ENCODE results near the gene CACNG3.
"Not testable (repeated sequence)": the region's sequence is repeated elsewhere in the genome, so short reads cannot be mapped to it uniquely, and the experiment has no call there.

The CACNG3 gene

GRCh38 chr16:24337013-24337412 lies 80.9 kb downstream of the CACNG3 start:
- no peak for DNase-seq

DNA sequence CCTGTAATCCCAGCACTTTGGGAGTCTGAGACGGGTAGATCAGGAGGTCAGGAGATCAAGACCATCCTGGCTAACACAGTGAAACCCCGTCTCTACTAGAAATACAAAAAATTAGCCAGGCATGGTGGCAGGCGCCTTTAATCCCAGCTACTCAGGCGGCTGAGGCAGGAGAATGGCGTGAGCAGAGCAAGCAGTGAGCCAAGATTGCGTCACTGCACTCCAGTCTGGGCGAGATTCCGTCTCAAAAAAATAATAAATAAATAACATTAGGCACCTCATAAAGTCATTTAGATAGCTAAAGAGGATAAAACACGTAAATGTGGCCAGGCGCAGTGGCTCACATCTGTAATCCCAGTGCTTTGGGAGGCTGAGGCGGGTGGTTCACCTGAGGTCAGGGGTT lies 87.7 kb downstream of the CACNG3 start:
- not testable (repeated sequence) for DNase-seq

DNA sequence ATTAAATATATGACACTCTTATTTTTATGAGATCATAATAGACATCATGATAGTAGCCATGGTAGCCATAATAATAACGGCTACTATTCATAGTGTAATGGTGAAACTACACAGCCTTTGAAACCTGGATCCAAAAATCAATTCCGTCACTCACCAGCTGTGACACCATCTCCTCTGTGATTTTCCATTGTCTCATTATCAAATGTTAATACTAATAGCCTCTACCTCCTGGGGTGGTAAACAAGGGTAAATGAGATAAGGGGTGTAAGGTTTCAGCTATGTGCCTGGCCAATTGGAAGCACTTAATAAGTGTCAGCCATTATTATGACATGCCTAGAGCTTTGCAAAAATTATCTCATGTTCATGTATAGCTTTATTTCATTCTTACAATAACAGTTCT lies 88.6 kb downstream of the CACNG3 start:
- no peak for DNase-seq

GRCh38 chr16:24345704-24346103 lies 89.6 kb downstream of the CACNG3 start:
- DNase-seq = no peak

DNA sequence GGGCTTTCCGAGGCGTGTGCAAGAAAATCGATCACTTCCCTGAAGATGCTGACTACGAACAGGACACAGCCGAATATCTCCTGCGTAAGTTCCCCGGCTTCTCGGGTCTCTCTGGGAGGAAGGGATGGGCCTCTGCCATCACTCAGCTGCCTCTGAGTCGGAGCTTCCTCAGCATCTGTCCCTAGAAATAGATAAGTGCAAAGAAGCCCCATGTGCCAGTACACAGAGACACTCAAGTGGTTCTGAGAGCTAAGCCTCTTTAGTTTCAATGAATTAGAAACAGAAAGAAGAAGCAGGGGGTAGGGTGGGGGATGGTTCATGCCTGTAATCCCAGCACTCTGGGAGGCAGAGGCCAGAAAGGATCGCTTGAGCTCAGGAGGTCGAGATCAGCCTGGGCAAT lies 90.6 kb downstream of the CACNG3 start:
- DNase-seq = no peak

GRCh38 chr16:24347556-24347955 lies 91.4 kb downstream of the CACNG3 start:
- no peak for DNase-seq

DNA sequence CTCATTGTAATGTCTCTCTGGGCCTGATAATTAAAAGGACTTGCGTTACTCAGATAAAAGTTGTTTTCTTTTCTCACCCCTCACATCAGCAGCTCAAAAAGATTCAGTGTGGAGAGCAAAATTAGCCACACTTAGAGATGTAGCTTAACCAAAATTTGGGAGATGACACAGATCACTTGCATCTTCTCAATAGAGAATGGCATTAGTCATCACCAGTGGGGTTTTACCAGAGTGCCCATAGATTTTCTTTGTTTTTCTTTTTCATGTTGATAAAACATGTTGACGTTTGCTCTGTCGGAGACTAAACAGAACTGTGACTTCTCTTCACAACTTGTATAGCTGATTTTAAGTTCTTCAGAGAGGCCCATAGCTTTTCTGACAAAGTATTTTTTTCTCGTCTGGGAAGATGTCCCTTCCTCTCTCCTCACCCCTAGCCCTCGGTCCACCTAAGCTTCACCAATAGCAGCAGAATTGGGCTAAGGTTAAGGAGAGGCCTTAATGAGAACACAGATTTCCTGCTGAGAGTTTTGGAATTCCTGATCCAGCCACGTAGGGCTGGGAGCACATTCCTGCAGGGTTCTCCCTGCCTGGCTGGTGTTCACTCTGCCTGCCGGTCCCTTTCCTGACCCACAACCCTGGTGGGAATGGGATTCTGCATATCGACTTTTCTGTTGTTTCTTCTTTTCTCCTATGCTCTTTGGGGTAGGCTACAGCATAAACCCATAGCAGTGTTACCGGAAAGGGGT lies 92.6 kb downstream of the CACNG3 start:
- no peak for DNase-seq

DNA sequence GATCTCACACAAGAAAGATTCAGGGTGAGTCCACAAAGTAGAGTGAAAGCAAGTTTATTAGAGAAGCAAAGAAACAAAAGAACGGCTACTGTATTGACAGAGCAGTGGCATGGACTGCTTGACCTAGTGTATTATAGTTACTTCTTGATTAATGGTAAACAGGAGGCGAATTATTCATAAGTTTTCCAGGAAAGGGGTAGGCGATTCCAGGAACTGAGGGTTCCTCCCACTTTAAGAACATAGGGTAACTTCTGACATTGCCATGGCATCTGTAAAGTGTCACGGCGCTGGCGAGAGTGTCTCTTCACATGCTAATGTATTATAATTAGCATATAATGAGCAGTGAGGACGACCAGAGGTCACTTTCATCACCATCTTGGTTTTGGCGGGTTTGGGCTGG lies 93.2 kb downstream of the CACNG3 start:
- no peak for DNase-seq

DNA sequence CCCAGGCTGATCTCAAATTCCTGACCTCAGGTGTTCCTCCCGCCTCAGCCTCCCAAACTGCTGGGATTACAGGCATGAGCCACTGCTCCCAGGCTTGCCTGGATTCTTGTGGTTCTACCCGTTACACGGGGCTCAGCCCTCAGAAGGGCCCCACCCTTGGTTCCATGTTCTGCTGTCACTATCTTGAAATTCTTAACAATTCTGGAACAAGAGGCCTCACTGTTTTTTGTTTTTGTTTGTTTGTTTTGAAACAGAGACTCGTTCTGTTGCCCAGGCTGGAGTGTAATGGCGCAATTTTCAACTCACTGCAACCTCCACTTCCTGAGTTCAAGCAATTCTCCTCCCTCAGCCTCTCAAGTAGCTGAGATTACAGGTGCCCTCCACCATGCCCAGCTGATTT lies 96.6 kb downstream of the CACNG3 start:
- DNase-seq = no peak

DNA sequence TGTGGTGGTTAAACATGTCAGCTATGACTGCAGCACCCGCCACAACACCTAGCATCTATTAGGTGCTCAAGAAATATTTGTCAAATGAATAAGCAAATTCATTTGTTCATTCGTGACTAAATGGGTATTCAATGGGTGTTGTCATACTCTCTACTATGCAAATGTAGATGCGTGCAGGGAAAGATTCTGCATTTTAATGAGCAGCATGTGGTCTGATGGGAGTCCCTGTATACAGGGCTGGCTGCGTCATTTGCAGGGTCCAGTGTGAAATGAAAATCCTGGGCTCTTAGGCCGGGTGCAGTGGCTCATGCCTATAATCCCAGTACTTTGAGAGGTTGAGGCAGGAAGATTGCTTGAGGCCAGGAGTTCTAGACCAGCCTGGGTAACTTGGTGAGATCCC lies 97.5 kb downstream of the CACNG3 start:
- no peak for DNase-seq

DNA sequence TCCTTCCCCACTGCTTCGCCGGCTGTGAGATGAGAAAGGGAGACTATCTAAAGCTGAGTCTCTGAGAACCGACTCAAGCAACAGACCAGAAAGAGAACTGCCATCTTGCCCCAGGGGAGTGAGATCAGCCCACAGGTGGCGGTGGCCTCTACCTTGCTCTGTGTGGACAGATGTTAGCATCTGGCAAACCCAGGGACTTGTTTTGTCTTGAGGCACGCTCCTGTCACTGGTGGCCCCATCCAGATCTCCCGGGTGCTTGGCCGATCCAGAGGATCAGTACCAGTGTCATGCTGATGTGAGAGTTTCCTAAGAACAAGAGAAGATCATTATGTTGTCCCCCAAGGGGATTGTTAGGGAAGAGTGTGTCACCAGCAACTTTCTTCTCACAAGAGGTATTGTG lies 101.4 kb downstream of the CACNG3 start:
- DNase-seq = no peak

DNA sequence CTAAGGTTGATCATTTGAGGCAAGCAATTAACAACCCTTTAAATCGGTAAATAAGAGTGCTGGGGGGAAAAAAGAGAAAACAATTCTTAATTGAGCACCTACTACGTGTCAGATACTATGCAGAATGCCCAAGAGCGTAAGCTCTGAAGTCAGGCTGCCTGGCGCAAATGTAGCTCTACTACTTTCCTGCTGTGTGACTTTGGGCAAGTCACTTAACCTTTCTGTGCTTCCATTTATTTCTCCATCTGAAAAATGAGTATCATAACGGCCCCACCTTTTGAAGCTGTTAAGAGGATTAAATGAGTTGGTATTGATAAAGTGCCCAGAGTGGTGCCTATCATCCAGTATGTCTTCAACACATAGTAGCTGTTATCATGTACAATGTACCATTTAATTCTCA lies 102.0 kb downstream of the CACNG3 start:
- no peak for DNase-seq

DNA sequence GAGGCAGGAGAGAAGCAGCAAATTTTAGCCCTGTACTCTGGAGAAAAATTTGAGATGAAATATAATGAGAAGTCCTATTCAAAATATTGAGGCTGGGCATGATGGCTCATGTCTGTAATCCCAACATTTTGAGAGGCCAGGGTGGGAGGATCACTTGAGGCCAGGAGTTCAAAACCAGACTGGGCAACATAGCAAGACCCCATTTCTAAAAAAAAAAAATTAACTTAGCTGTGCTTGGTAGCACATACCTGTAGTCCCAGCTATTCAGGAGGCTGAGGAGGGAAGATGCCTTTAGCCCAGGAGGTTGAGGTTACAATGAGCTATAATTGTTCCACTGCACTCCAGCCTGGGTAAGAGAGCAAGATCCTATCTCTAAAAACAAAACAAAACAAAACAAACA lies 103.4 kb downstream of the CACNG3 start:
- no peak for DNase-seq

DNA sequence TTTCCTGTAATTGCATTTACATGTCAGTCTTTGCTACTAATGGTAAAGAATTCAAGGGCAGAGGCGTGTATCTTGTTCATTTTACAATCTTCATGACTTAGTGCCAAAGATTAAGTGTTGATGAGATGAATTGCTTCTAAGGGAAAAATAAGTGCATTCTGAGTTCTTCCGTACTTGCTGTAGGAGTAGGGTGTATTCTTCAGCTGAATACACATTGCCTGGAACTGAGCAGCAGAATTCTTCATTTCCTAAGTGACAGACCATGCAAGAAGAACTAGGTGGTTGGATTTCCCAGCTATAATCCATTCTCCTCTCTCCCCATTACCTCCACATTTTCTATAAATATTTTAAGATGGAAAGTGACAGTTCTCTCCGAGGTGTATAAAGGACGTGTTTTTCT lies 104.8 kb downstream of the CACNG3 start:
- DNase-seq = no peak

GRCh38 chr16:24364596-24364995 lies 108.5 kb downstream of the CACNG3 start:
- no peak for DNase-seq

DNA sequence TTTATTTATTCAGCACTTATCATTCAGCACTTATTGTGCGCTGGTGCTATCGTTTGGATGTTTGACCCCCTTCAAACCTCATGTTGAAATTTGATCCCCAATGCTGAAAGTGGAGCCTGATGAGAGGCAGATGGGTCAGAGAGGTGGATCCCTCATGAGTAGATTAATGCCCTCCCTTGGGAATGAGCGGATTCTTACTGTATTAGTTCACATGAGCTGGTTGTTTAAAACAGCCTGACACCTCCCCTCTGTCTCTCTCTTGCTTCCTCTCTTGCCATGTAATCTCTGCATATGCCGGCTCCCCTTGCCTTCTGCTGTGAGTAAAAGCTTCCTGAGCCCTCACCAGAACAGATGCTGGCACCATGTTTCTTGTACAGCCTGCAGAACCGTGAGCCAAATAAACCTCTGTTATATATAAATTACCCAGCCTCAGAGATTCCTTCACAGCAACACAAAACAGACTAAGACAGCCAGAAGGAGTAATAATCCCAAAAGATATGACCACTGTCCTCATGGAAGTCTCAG lies 111.1 kb downstream of the CACNG3 start:
- no peak for DNase-seq

DNA sequence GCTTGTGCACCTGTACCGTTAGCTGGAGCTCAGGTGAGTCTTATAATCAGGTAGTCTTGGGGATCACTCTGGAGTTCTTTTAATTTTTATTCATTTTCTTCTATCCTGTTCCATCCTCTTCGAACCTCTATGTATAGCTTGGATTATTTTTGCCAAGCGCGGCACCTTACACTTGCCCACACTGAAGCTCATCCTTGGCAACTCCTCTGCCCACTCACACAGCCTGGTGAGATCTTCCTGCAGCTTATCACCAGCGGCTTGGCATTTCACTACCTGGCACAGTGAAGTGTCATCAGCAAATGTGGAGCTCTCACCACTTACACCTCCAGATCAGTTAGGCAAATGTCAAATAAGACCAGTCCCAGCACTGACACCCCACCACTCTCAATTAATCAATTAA lies 116.7 kb downstream of the CACNG3 start:
- DNase-seq = no peak

DNA sequence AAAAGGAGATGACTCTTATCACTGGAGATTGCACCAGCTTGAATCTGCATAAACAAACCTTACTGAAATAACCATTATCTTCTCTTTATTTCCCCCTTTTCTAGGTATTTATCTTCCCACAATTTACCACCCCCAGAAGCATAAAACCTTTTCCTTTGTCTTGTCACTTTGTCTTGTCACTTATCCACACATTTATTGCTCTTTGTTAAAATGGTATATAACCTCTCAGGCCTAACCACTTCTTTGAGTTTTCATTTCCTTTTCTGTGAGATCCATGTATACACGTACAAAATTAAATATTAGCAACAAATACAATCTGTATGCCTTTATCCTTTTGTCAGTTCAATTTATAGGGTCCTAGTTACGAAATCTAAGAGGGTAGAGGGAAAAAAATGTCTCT lies 122.9 kb downstream of the CACNG3 start:
- DNase-seq = no peak

DNA sequence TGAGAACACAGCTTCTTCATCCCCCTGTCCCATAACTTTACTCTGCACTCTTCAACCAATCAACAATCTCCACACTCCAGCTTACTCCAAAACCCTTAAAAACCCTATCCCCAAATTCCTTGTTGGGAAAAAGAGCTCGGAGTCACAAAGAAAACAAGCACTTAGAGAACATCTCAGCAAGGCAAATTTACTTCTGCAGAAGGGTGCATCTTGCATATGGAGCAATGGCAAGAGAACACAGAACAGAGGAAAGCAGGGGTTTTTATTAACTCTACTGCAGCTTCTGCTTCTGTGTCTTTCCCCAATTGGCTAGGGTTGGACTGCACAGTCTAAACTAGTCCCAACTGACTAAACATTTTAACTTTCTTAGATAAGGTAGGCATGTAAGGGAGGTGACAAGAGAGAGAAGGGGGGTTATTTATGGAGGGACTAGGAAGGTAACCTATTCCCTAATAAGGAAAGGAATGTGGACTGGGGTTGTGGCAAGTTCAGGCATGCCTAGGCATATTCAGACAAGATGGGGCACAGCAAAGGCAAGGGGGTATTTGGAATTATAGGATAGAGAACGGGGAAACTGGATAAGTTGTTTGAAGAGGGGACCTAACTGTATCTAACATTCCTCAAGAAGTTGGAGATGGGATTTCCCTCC lies 125.5 kb downstream of the CACNG3 start:
- no peak for DNase-seq

DNA sequence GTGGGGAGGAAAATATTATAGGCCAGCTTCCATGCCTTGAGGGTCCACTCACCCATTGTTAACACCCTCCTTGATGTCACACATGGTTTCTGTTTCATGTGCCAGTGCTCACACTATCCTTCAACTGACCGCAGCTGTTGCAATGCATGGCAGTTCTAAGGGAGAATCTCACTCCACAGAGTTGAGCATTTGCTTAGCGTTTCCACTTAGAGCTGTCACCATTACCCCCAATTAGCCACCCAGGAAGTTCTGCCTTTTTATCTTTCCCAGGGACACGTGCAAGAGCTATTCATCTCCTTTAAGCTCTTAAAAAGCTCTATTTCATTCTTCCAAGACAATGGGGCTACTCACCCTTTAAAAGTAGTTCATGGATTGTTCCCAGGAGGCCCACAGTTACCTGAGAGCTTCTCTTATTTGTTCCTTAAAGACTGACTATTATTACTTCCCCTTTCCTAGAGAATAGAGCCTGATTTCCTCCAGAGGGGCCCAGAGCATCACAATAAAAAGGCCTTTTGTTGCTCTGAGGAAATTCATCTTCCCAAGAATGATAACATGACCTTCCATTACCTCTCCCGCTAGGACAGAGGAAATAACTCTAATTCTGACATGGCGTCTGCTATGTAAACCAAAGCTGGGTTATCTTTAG lies 126.8 kb downstream of the CACNG3 start:
- no peak for DNase-seq

DNA sequence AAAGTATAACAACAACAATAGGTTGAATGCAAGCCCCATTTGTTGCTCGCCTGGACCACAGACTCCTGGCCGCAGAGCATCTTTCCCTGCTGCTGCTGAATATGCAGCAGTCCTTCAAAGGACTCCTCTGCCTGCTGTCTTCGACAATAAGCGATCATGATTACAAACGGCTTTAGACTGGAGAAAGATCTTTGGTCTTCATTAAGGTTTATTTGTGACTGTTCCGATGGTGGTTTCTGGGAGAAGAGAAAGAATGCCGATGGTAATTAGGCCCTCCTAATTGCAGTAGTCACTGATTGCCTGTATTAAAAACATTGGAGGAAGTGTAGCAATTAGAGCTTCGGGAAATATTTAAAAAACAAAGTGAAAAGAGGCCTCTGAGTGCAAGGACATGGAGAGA lies 138.2 kb downstream of the CACNG3 start:
- no peak for DNase-seq

- DNase-seq = no peak
Measured at GRCh38 chr16:24396350-24397271, 140.5 kb downstream of the CACNG3 start.

- DNase-seq = no peak
Measured at GRCh38 chr16:24409045-24409444, 152.9 kb downstream of the CACNG3 start.
